HG03039 (cell line): ENCODE results near the gene RGP1.

ENCODE experiments used
- ATAC-seq: cut with Tn5 transposase; IDR thresholded peaks from one replicate; pipeline ENCODE4 v1.9.1; 2021; ENCODE audit warnings: mild to moderate bottlenecking, moderate library complexity; ENCODE audit not compliant: unreplicated experiment

The RGP1 gene

GRCh38 chr9:35771075-35771433, 22.0 kb downstream of the RGP1 start:
- ATAC-seq = no peak

GRCh38 chr9:35771534-35771933, 22.4 kb downstream of the RGP1 start:
- ATAC-seq = no peak

GRCh38 chr9:35771943-35772342, 22.9 kb downstream of the RGP1 start:
- no peak for ATAC-seq

GRCh38 chr9:35774907-35775635, 26.0 kb downstream of the RGP1 start:
- no peak for ATAC-seq

GRCh38 chr9:35776018-35776417, 26.9 kb downstream of the RGP1 start:
- ATAC-seq = no peak

- ATAC-seq = no peak
These were observed 29.4 kb downstream of the RGP1 start for GRCh38 chr9:35778496-35778895.

- ATAC-seq = no peak
These were observed 32.0 kb downstream of the RGP1 start for GRCh38 chr9:35781066-35781465.

GRCh38 chr9:35783418-35783817, 34.3 kb downstream of the RGP1 start:
- no peak for ATAC-seq

GRCh38 chr9:35789541-35789940, 40.5 kb downstream of the RGP1 start:
- ATAC-seq = no peak

- ATAC-seq = no peak
These were observed 40.9 kb downstream of the RGP1 start for GRCh38 chr9:35790025-35790384.

- ATAC-seq = no peak
These were observed 41.6 kb downstream of the RGP1 start for GRCh38 chr9:35790385-35791296.

GRCh38 chr9:35791297-35791921, 42.3 kb downstream of the RGP1 start, which contains the start of gene NPR2:
NPR2 (plus strand) TSS chr9:35791591; CDS start chr9:35792409, 818 bp downstream.
- no peak for ATAC-seq

- no peak for ATAC-seq
These were observed 43.1 kb downstream of the RGP1 start for GRCh38 chr9:35792024-35792813.

- ATAC-seq = no peak
These were observed 43.7 kb downstream of the RGP1 start for GRCh38 chr9:35792826-35793225.

- no peak for ATAC-seq
These were observed 44.4 kb downstream of the RGP1 start for GRCh38 chr9:35793461-35793860.

- no peak for ATAC-seq
These were observed 46.6 kb downstream of the RGP1 start for GRCh38 chr9:35795695-35796094.

GRCh38 chr9:35797311-35798109, 48.4 kb downstream of the RGP1 start:
- no peak for ATAC-seq

GRCh38 chr9:35798658-35799374, 49.7 kb downstream of the RGP1 start:
- no peak for ATAC-seq

- ATAC-seq = no peak
These were observed 51.4 kb downstream of the RGP1 start for GRCh38 chr9:35800530-35800929.
